Liver (tissue), 3 donors: Measurements from ENCODE around the gene MAGI1.

Experiments
- GABPA ChIP-seq, 2 donors: IDR thresholded peaks in 1 of 2; conservative IDR thresholded peaks in 1 of 2; 2 replicates each; pipeline ENCODE4 v1.6.1; 2016; ENCODE audit warnings: antibody characterized with exemption in 2 of 2, mild to moderate bottlenecking in 1 of 2, moderate library complexity in 1 of 2
- JUND ChIP-seq, 2 donors: IDR thresholded peaks; 2 replicates each; pipeline ENCODE4 v1.6.1; 2016; ENCODE audit warnings: antibody characterized with exemption in 2 of 2
- MAX ChIP-seq: IDR thresholded peaks from 2 replicates; pipeline ENCODE4 v1.6.1; 2016; ENCODE audit warnings: antibody characterized with exemption
- NR2F2 ChIP-seq: IDR thresholded peaks from 2 replicates; pipeline ENCODE4 v1.6.1; 2016; ENCODE audit warnings: antibody characterized with exemption
- RAD21 ChIP-seq, 2 donors: IDR thresholded peaks; 2 replicates each; pipeline ENCODE4 v1.6.1; 2016; ENCODE audit warnings: antibody characterized with exemption in 2 of 2, mild to moderate bottlenecking in 2 of 2
- TAF1 ChIP-seq: conservative IDR thresholded peaks from 2 replicates; pipeline ENCODE4 v1.6.1; 2016; ENCODE audit warnings: antibody characterized with exemption, mild to moderate bottlenecking
- ZBTB33 ChIP-seq: IDR thresholded peaks from 2 replicates; pipeline ENCODE4 v1.6.1; 2016; ENCODE audit warnings: antibody characterized with exemption
- TF ChIP-seq, protein P1 (sequence below): IDR thresholded peaks from 2 replicates; pipeline ENCODE4 v1.6.1; 2016; ENCODE audit warnings: antibody characterized with exemption, mild to moderate bottlenecking
- TF ChIP-seq, protein P2 (sequence below): fragments of 150-350 bp; IDR thresholded peaks from 2 replicates; pipeline ENCODE4 v1.5.1; 2017; ENCODE audit warnings: improper control_type of control experiment, low read depth, low read length; ENCODE audit not compliant: missing input control
- donor health status: healthy.
- donor health status: healthy.

- TF ChIP-seq, protein P1, sequence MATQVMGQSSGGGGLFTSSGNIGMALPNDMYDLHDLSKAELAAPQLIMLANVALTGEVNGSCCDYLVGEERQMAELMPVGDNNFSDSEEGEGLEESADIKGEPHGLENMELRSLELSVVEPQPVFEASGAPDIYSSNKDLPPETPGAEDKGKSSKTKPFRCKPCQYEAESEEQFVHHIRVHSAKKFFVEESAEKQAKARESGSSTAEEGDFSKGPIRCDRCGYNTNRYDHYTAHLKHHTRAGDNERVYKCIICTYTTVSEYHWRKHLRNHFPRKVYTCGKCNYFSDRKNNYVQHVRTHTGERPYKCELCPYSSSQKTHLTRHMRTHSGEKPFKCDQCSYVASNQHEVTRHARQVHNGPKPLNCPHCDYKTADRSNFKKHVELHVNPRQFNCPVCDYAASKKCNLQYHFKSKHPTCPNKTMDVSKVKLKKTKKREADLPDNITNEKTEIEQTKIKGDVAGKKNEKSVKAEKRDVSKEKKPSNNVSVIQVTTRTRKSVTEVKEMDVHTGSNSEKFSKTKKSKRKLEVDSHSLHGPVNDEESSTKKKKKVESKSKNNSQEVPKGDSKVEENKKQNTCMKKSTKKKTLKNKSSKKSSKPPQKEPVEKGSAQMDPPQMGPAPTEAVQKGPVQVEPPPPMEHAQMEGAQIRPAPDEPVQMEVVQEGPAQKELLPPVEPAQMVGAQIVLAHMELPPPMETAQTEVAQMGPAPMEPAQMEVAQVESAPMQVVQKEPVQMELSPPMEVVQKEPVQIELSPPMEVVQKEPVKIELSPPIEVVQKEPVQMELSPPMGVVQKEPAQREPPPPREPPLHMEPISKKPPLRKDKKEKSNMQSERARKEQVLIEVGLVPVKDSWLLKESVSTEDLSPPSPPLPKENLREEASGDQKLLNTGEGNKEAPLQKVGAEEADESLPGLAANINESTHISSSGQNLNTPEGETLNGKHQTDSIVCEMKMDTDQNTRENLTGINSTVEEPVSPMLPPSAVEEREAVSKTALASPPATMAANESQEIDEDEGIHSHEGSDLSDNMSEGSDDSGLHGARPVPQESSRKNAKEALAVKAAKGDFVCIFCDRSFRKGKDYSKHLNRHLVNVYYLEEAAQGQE = no peak
- TF ChIP-seq, protein P2, sequence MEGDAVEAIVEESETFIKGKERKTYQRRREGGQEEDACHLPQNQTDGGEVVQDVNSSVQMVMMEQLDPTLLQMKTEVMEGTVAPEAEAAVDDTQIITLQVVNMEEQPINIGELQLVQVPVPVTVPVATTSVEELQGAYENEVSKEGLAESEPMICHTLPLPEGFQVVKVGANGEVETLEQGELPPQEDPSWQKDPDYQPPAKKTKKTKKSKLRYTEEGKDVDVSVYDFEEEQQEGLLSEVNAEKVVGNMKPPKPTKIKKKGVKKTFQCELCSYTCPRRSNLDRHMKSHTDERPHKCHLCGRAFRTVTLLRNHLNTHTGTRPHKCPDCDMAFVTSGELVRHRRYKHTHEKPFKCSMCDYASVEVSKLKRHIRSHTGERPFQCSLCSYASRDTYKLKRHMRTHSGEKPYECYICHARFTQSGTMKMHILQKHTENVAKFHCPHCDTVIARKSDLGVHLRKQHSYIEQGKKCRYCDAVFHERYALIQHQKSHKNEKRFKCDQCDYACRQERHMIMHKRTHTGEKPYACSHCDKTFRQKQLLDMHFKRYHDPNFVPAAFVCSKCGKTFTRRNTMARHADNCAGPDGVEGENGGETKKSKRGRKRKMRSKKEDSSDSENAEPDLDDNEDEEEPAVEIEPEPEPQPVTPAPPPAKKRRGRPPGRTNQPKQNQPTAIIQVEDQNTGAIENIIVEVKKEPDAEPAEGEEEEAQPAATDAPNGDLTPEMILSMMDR = no peak
- TF ChIP-seq JUND (IDR thresholded peaks at IDR 0.05) (no peak), GABPA (IDR thresholded peaks at IDR 0.05 in 1 of 2, conservative IDR thresholded peaks at IDR 0.05 in 1 of 2) (no peak), ZBTB33 (no peak), TAF1 (no peak), RAD21 (IDR thresholded peaks at IDR 0.05) (no peak), MAX (no peak), NR2F2 (no peak)
These were observed 230.3 kb downstream of the MAGI1 start for GRCh38 chr3:65808407-65808806.
